HUES64 (cell line): ENCODE data around the gene TMEM37.
"Not testable (repeated sequence)": the region's sequence is repeated elsewhere in the genome, so short reads cannot be mapped to it uniquely, and the experiment has no call there.

Source experiments
- H3K27ac ChIP-seq: 2 replicates; pipeline ENCODE4 v1.7.0; 2013; ENCODE audit warnings: low read depth, low read length, inconsistent platforms
- H3K27me3 ChIP-seq: 2 replicates; pipeline ENCODE4 v1.6.1; 2013; ENCODE audit warnings: mild to moderate bottlenecking, low read length; ENCODE audit not compliant: insufficient read depth
- H3K36me3 ChIP-seq: 2 replicates; pipeline ENCODE4 v1.6.1; 2013; ENCODE audit warnings: mild to moderate bottlenecking, low read length; ENCODE audit not compliant: insufficient read depth
- H3K4me1 ChIP-seq: 2 replicates; pipeline ENCODE4 v1.6.1; 2013; ENCODE audit warnings: mild to moderate bottlenecking, low read length, moderate library complexity; ENCODE audit not compliant: insufficient read depth
- H3K4me3 ChIP-seq: 2 replicates; pipeline ENCODE4 v1.5.1; 2013; ENCODE audit warnings: mild to moderate bottlenecking, low read length, moderate library complexity
- H3K9ac ChIP-seq: 2 replicates; pipeline ENCODE4 v1.6.1; 2013; ENCODE audit warnings: mild to moderate bottlenecking, low read depth, low read length
- H3K9me3 ChIP-seq: 2 replicates; pipeline ENCODE4 v1.6.1; 2013; ENCODE audit warnings: low read depth, low read length; ENCODE audit not compliant: insufficient read depth
- WGBS: fragments of 150-250, 120-280 bp; methylation state at CpG from one replicate; pipeline ENCODE4 v1.1.7; 2013; ENCODE audit warnings: missing lambda C conversion rate; 5-methylcytosine and 5-hydroxymethylcytosine counted together

The TMEM37 gene

DNA sequence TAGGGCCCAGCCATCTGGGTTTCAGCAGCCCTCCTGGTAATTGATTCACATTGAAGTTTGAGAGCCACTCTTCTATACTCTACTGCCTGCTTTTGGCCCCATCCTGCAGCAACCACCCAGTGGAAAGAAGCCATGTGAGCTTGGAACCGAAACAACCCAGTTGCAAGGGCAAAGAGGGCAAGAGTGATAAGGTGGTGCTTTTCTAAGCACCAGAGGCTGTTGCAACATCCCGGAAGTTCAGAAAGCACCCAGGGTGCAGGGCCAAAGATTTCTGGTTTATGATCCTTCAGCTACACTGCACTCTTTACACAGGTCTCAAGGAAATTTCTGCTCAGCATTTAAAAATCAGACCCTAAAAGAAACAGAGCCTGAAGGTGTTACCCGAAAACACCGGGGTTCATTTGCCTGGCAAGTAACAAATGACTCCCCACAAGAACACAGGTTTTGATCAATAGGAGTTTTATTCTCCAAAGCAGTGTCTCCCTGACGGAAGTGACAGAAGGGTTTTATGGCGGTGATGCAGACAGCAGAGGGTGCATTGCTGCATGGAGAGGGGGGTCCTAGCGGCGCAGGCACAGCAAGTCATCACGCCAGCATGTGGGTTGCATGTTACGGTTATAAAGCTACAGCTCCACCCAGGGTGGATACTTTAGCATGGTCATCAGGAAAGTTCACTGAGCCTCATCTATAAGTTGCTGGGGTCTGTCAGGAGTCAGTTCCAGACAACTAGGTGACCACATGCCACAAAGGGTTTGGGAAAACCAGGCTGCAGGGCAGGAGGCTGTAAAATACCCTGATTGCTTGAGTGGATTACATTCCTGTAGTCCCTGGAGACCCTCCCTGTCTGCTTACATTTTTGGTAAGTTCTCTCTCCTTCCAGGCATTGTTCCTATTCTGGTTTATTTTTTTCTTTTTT is 28.8 kb upstream of the TMEM37 start:
- Histone ChIP-seq H3K9ac (no peak overlapping the region), H3K27me3 (no peaks in the 10 kb centered on the region), H3K36me3 (no peaks in the 10 kb centered on the region), H3K9me3 (no peaks in the 10 kb centered on the region), H3K27ac (no peak overlapping the region), H3K4me3 (no peak overlapping the region), H3K4me1 (0 out of 2 replicates have a peak, but pooled peaks cover 1% of the 10 kb centered on the region)
- WGBS: 95% methylated on average over 10 of the region's 10 CpGs

DNA sequence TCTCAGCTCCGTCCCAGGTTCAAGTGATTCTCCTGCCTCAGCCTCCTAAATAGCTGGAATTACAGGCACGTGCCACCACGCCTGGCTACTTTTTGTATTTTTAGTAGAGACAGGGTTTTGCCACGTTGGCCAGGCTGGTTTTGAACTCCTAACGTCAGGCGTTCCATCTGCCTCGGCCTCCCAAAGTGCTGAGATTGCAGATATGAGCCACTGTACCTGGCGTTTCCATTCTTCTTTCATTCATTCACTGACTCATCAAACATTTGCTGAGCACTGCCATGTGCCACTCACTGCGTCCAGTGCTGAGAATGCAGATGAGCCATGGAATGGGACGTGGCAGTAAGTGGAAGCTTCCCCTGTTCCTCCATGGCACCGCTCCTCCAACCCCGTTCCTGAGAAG is 28.0 kb upstream of the TMEM37 start:
- not testable (repeated sequence) for H3K9me3 ChIP-seq, H3K4me1 ChIP-seq, H3K9ac ChIP-seq, H3K27ac ChIP-seq, H3K4me3 ChIP-seq, H3K27me3 ChIP-seq, H3K36me3 ChIP-seq
- 92% methylated on average over 12 of the region's 12 CpGs for WGBS

DNA sequence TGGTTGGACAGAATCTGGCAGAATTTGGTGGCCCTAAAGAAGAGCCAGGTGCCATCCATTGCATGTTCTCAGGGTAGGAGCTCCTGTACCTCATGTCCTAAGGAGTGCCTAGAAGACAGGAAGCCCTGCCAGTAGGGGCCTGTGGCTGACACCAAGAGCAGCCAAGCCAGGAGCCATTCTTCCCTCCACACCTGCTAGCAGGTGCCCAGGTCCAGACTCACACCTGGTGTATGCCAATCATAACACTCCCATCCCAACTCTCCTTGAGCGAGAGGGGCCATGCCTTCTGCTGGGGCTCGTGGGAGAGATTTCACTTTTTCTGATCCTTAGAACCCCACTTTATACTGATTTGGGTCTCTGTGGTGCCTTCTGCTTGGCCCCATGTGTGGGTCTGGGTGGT is 26.5 kb upstream of the TMEM37 start:
- no peak overlapping the region for H3K27ac ChIP-seq
- no peak overlapping the region for H3K9ac ChIP-seq
- H3K9me3 ChIP-seq: no peaks in the 10 kb centered on the region
- no peaks in the 10 kb centered on the region for H3K36me3 ChIP-seq
- no peak overlapping the region for H3K4me3 ChIP-seq
- WGBS: 89% methylated on average over 2 of the region's 2 CpGs
- H3K27me3 ChIP-seq: no peaks in the 10 kb centered on the region
- 0 out of 2 replicates have a peak, but pooled peaks cover 5% of the 10 kb centered on the region for H3K4me1 ChIP-seq

DNA sequence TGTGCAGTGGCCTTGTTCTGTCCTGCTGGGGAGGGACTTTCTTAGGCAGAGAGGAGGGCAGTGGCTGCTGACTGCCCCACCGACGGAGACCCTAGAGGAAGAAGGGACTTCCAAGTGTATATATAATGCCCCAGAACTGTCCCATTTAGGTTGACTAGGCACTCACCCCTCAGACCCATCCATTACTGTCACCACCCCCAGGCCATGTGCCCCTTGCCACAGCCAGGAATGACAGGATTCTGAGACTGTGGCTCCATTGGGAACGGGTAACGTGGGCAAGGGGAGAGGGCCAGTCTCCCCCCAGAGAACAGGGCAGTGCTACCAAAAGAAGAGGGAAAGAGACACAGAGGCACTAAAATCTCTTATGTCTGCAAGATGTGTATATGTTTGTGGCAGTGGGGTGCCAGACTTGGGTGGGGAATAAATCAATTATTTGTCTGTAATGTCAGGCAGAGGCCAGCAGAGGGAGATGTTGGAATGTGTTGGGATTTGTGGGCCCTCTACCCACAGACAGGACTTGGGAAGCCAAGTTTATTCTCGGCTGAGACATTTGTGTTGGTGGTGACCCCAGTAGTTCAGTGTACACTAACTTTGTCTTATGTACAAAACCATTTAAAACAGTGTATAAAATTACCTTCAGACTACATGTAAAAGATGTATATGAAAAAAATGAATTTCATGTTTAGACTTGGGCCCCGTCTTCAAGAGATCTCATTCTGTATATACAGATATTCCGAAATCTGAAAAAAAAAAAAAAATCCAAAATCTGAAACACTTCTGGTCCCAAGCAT is 24.0 kb upstream of the TMEM37 start:
- Histone ChIP-seq H3K27me3 (no peaks in the 10 kb centered on the region), H3K27ac (no peak overlapping the region), H3K9ac (no peak overlapping the region), H3K4me1 (0 out of 2 replicates have a peak, but pooled peaks cover 5% of the 10 kb centered on the region), H3K4me3 (no peak overlapping the region), H3K36me3 (no peaks in the 10 kb centered on the region), H3K9me3 (no peaks in the 10 kb centered on the region)
- WGBS: 69% methylated on average over 6 of the region's 7 CpGs

DNA sequence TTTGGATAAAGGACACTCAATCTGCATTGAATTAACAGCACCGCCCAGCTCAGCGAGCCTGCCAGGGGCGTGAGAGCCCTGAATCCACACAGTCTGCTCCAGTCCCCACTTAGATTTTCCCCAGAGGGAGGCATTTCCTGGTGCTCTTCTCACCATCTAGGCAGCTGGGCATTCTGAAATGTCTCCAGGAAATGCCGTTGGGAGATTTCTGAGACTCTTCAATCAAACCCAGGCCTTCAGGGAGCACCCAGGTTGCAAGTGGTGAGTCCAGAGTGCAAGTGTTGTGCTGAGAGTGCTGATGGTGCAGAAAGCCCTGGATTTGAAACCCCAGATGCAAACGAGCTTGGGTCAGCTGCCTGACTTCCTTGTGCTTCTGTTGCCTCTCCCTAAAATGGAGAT is 23.4 kb upstream of the TMEM37 start:
- no peak overlapping the region for H3K27ac ChIP-seq

DNA sequence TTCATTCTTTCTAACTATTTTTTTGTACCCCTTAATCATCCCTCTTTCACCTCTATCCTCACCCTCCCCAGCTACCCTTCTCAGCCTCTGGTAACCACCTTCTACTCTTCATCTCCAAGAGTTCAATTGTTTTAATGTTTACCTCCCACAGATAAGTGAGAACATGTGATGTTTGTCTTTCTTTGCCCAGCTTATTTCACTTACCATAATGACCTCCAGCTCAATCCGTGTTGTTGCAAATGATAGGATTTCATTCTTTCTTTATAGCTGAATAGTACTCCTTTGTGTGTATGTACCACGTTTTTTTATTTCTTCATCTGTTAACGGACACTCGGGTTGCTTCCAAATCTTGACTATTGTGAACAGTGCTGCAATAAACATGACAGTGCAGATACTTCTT is 22.1 kb upstream of the TMEM37 start:
- no peak overlapping the region for H3K9ac ChIP-seq
- 0 out of 2 replicates have a peak, but pooled peaks cover 5% of the 10 kb centered on the region for H3K4me1 ChIP-seq
- H3K27ac ChIP-seq: no peak overlapping the region
- no peaks in the 10 kb centered on the region for H3K27me3 ChIP-seq
- 92% methylated on average over 3 of the region's 4 CpGs for WGBS
- 0 out of 2 replicates have a peak, but pooled peaks cover under 1% of the 10 kb centered on the region for H3K9me3 ChIP-seq
- no peaks in the 10 kb centered on the region for H3K36me3 ChIP-seq
- no peak overlapping the region for H3K4me3 ChIP-seq

More for the DNA sequence above, 23.4 kb upstream of the TMEM37 start:
- Histone ChIP-seq H3K4me1 (0 out of 2 replicates have a peak, but pooled peaks cover 5% of the 10 kb centered on the region), H3K9me3 (no peaks in the 10 kb centered on the region), H3K27me3 (no peaks in the 10 kb centered on the region), H3K36me3 (no peaks in the 10 kb centered on the region), H3K4me3 (no peak overlapping the region), H3K9ac (no peak overlapping the region)
- WGBS: 46% methylated on average over 5 of the region's 5 CpGs

DNA sequence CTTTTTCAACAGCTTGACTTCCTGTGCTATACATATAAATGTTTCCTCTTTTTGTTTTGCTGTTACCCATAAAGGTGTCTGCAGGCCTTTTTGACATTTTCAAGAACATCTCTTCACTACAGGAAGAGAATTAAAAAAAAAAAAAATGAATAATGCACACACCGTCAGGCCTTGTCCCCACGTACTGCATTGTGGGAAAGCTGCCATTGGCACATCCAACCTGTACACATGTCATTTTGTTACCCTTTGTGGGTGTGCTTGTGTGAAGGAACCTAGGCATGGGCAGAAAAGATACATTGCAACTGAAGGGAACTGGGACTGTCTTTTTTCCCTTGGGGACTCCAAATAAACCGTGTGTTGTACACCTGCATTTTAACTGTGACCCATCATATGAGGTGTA is 16.8 kb upstream of the TMEM37 start:
- Histone ChIP-seq H3K9ac (no peak overlapping the region), H3K4me3 (no peak overlapping the region), H3K36me3 (no peaks in the 10 kb centered on the region), H3K27ac (no peak overlapping the region), H3K9me3 (0 out of 2 replicates have a peak, but pooled peaks cover 4% of the 10 kb centered on the region), H3K4me1 (no peaks in the 10 kb centered on the region), H3K27me3 (no peaks in the 10 kb centered on the region)
- WGBS: 82% methylated on average over 3 of the region's 3 CpGs

DNA sequence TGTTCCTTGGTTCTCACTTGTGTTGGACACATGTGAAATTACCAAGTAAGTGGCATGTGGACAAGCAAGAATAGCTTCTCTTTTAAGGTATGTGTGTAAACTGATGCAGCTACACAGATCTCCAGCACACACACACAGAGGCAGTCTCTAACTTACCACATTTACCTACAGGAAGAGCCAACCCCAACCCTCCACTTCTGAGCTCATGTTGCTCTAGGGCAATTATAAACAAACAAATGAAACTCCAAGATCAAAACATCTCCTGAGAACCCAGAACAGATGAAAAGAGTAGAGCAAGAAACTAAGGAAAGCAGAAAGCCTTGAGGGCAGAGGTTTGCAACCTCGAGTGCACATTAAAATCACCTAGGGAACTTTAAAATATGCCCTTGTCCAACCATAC is 16.0 kb upstream of the TMEM37 start:
- no peak overlapping the region for H3K4me3 ChIP-seq
- H3K9me3 ChIP-seq: peaks cover 5% of the 10 kb centered on the region; the same call in 1 of the 2 replicates
- 100% methylated on average over 1 of the region's 1 CpG for WGBS
- no peaks in the 10 kb centered on the region for H3K27me3 ChIP-seq
- H3K27ac ChIP-seq: no peak overlapping the region
- no peaks in the 10 kb centered on the region for H3K36me3 ChIP-seq
- no peaks in the 10 kb centered on the region for H3K4me1 ChIP-seq
- H3K9ac ChIP-seq: no peak overlapping the region

DNA sequence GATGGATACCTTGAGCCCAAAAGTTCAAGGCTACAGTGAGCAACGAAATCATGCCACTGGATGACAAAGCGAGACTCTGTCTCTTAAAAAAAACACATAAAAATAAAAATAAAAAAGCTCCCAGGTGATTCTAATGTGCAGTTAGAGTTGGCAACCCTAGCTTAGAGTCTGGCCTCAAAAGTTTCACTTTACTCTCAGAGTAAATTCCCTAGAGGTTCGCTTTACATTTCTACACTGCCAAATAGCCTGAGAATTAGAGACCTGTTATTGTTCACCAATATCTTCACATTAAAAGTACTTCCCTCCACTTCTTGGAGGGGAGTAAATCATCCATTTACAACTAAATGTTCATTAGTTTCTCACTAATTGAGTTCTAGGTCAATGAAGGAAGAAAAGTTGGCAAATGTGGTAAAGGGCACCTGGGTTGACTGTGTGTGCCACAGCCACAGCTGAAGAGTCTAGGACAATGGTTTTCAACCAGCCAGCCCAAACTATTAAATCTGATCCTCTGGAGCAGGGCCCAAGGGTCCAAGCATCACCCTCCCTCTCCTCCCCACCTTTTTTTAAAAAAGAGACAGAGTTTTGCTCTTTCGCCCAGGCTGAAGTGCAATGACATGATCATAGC is 15.2 kb upstream of the TMEM37 start:
- no peak overlapping the region for H3K9ac ChIP-seq
- H3K4me3 ChIP-seq: no peak overlapping the region
- H3K27me3 ChIP-seq: no peaks in the 10 kb centered on the region
- peaks cover 12% of the 10 kb centered on the region for H3K9me3 ChIP-seq
- no peaks in the 10 kb centered on the region for H3K36me3 ChIP-seq
- 94% methylated on average over 3 of the region's 4 CpGs for WGBS
- H3K4me1 ChIP-seq: no peaks in the 10 kb centered on the region
- no peak overlapping the region for H3K27ac ChIP-seq

DNA sequence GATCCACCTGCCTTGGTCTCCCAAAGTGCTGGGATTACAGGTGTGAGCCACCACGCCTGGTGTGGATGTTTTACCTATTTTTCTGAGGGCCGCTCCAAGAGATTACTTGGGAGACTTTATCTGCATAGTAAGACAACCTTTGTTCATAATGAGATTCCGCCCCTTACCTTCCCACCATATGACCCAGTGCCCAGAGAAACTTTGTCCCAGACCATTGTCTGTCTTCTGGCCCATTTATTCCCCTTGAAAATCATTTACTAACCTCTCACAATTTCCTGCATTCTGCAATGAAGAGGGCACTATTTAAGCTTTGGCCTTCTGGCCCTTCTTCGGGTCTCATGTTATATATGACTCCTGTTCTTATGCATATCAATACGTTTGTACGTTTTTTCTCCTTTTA is 13.7 kb upstream of the TMEM37 start:
- Histone ChIP-seq H3K27ac (no peak overlapping the region), H3K27me3 (no peaks in the 10 kb centered on the region), H3K9ac (no peak overlapping the region), H3K4me3 (no peak overlapping the region), H3K36me3 (no peaks in the 10 kb centered on the region), H3K4me1 (no peaks in the 10 kb centered on the region), H3K9me3 (peaks cover 19% of the 10 kb centered on the region)
- 97% methylated on average over 6 of the region's 6 CpGs for WGBS

DNA sequence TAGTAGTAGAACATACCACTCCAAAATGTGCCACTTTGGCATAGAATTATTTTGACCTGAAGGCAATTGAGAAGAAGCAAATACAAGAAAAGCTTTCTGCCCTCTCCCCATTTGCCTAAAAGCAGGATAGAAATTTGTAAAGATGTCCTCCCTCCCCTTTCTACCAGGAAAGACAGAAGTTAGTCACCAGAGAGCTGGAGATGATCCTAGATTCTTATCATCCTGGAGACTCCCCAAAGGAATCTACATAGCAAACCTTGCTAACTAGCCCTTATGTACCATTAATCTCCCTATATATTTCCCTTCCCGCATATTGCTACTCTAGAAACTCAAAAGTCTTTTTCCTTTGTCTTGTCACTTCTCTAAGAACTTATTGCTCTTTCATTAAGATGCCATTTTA is 12.6 kb upstream of the TMEM37 start:
- no peaks in the 10 kb centered on the region for H3K36me3 ChIP-seq
- 90% methylated on average over 1 of the region's 1 CpG for WGBS
- no peak overlapping the region for H3K9ac ChIP-seq
- no peak overlapping the region for H3K27ac ChIP-seq
- H3K9me3 ChIP-seq: peaks cover 19% of the 10 kb centered on the region
- no peak overlapping the region for H3K4me3 ChIP-seq
- no peaks in the 10 kb centered on the region for H3K4me1 ChIP-seq
- no peaks in the 10 kb centered on the region for H3K27me3 ChIP-seq
